GM12892 (cell line): ENCODE results near the gene RBMS3.

Experiments
- POLR2A ChIP-seq: IDR thresholded peaks from 2 replicates; pipeline ENCODE4 v1.6.1; 2011; ENCODE audit warnings: low read depth, low read length, control low read depth
- POLR2AphosphoS5 ChIP-seq: IDR thresholded peaks from 2 replicates; pipeline ENCODE4 v1.6.1; 2011; ENCODE audit warnings: low read depth, low read length, control low read depth
- TAF1 ChIP-seq: IDR thresholded peaks from 2 replicates; pipeline ENCODE4 v1.6.1; 2011; ENCODE audit warnings: low read depth, mild to moderate bottlenecking, control low read depth, low read length, borderline replicate concordance

DNA sequence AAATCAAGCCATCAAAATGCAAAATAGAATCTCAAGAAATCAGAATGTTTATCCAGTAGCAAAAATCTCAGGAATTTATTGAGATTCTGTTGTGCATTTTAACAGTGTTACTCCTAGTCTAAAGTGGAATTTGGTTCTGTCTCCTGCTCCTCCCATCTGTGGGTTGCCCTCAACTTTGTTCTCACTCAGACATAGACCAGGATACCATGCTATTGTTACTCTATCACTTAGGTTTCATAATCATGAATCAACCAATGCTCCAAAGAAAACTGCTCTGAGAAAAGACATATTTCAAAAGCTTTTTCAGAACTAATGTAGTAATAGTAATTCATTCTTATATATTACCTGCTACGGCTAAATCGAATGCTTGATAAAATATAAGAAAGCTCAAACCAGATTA, 274.7 kb downstream of the RBMS3 start:
- no peak for TF ChIP-seq POLR2AphosphoS5
- no peak for TF ChIP-seq POLR2A
- no peak for TF ChIP-seq TAF1
